ENCODE results near the gene DCAF8L2. TPM values are rescaled to one million over a fixed set of nuclear protein-coding genes. Genes with fewer than 3 reads are reported as not detected.

Gene DCAF8L2
- total RNA-seq, 1 experiment from 2014 or later, result not detected

DNA sequence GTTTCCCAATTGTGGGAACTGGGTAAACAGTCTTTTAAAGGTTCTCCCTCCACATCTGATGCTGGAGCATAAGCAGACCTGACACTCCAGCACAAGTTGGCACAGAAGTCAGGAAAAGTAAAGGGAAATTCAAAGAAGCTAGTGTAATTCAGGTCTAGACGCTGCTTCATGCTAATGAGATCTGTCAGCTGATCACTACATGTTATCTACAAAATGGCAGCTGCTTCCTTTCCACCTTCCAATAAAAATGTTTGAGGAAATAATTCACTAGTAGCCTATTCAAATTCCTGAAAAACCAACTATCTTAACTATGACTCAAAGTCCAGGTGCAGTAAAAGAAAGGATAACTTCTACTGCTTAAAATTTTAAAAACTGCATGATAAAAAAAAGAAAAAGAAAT, 29.3 kb downstream of the DCAF8L2 start:
- Histone ChIP-seq H2AFZ (ENCODE audit: low read length) (no peak overlapping the region), H4K20me1 (ENCODE audit: control insufficient read depth, insufficient read depth, insufficient read length) (no peaks in the 10 kb centered on the region)
- WGBS (ENCODE audit: extremely low coverage, insufficient read length, low lambda C conversion rate), result no CpG with 5 or more reads among the region's 1 CpG

More for the DNA sequence above, 29.3 kb downstream of the DCAF8L2 start:
- H3K36me3 Mint-ChIP-seq (ENCODE audit: insufficient read depth in 1 of 3, low read depth in 3 of 3), result no peaks in the 10 kb centered on the region; a peak in 1 of 7 replicates
- Histone ChIP-seq H3K14ac (ENCODE audit: insufficient read depth, low read length) (no peak overlapping the region), H4K91ac (ENCODE audit: insufficient read length, low read depth, low read length) (no peak overlapping the region), H2BK5ac (ENCODE audit: insufficient read length, low read length) (no peak overlapping the region), H3K27me3 (ENCODE audit: insufficient read depth, low read length) (no peaks in the 10 kb centered on the region), H3K18ac (ENCODE audit: insufficient read length, low read depth, low read length) (no peak overlapping the region), H2BK120ac (ENCODE audit: low read depth, low read length, poor library complexity, severe bottlenecking) (no peak overlapping the region), H3K23me2 (ENCODE audit: insufficient read length, low read depth, low read length, poor library complexity, severe bottlenecking) (no peaks in the 10 kb centered on the region), H3K56ac (ENCODE audit: insufficient read length, low read depth, low read length) (no peak overlapping the region), H3T11ph (ENCODE audit: low read length) (no peak overlapping the region), H3K23ac (ENCODE audit: insufficient read length, low read depth, low read length) (no peak overlapping the region), H2BK20ac (ENCODE audit: low read depth, low read length, poor library complexity, severe bottlenecking) (no peak overlapping the region), H2AK5ac (ENCODE audit: insufficient read length, low read length) (no peak overlapping the region), H2BK12ac (ENCODE audit: insufficient read length, low read depth, low read length) (no peak overlapping the region), H2BK15ac (ENCODE audit: low read depth, low read length) (no peak overlapping the region), H3K4ac (ENCODE audit: low read depth, low read length) (no peak overlapping the region), H4K8ac (replicated peaks; ENCODE audit: insufficient read length, low read depth, low read length) (no peak overlapping the region), H3K9me3 (ENCODE audit: control insufficient read depth, low read depth, low read length) (peaks cover 4% of the 10 kb centered on the region), H3K9ac (ENCODE audit: extremely low read depth, insufficient read length, low read length) (no peak overlapping the region), H3K4me2 (ENCODE audit: insufficient read depth, insufficient read length, low read length) (no peak overlapping the region), H3K79me1 (ENCODE audit: insufficient read depth, low read depth, low read length, poor library complexity, severe bottlenecking) (no peaks in the 10 kb centered on the region), H4K5ac (ENCODE audit: insufficient read length, low read depth, low read length) (no peak overlapping the region), H3K79me2 (ENCODE audit: insufficient read depth, low read length) (no peaks in the 10 kb centered on the region), H3K4me1 (ENCODE audit: insufficient read depth, low read length) (no peaks in the 10 kb centered on the region), H3K27ac (ENCODE audit: insufficient read length, low read depth, low read length) (no peak overlapping the region)
- no peaks in the 10 kb centered on the region for H3K4me1 Mint-ChIP-seq
- H3K27me3 Mint-ChIP-seq (ENCODE audit: low read depth), result peaks cover 3% of the 10 kb centered on the region; the same call in 1 of the 2 replicates
- no peak overlapping the region for H3K27ac Mint-ChIP-seq
- no peak overlapping the region for H3K4me3 Mint-ChIP-seq
- no peak for DNase-seq
- peaks cover 38 to 57% of the 10 kb centered on the region in 2 experiments for H3K9me3 Mint-ChIP-seq
- TF ChIP-seq, protein P1, sequence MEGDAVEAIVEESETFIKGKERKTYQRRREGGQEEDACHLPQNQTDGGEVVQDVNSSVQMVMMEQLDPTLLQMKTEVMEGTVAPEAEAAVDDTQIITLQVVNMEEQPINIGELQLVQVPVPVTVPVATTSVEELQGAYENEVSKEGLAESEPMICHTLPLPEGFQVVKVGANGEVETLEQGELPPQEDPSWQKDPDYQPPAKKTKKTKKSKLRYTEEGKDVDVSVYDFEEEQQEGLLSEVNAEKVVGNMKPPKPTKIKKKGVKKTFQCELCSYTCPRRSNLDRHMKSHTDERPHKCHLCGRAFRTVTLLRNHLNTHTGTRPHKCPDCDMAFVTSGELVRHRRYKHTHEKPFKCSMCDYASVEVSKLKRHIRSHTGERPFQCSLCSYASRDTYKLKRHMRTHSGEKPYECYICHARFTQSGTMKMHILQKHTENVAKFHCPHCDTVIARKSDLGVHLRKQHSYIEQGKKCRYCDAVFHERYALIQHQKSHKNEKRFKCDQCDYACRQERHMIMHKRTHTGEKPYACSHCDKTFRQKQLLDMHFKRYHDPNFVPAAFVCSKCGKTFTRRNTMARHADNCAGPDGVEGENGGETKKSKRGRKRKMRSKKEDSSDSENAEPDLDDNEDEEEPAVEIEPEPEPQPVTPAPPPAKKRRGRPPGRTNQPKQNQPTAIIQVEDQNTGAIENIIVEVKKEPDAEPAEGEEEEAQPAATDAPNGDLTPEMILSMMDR (conservative IDR thresholded peaks at IDR 0.05), result no peak

All from H9 (cell line).